Measurements from ENCODE around the gene ARID3A.

GRCh38 chr19:926589-927350, 935 bp downstream of the ARID3A start:
- TF ChIP-seq BHLHE40 (IDR thresholded peaks at IDR 0.05; ENCODE audit: low read depth, low read length) (no peak), USF2 (IDR thresholded peaks at IDR 0.05; ENCODE audit: low read depth, low read length) (no peak), ELK1 (IDR thresholded peaks at IDR 0.05; ENCODE audit: borderline replicate concordance, low read depth, low read length) (no peak), CTCF (conservative IDR thresholded peaks at IDR 0.05; ENCODE audit: low read depth, low read length) (no peak), CEBPB (IDR thresholded peaks at IDR 0.05; ENCODE audit: low read depth, low read length) (peak; percentile 65), POLR2A (IDR thresholded peaks at IDR 0.05; ENCODE audit: low read depth, low read length) (peak; percentile 5; the same call in 1 of the 2 replicates), SMC3 (IDR thresholded peaks at IDR 0.05; ENCODE audit: low read depth, low read length) (no peak), MXI1 (IDR thresholded peaks at IDR 0.05; ENCODE audit: borderline replicate concordance, low read depth, low read length) (no peak)

Data from IMR-90 (cell line).